UCSD-AML1 (cell line): ENCODE measurements around the gene MX1.

Experiments
- DNase-seq: peaks from one replicate; lab custom pipeline; 2025; ENCODE audit not compliant: unreplicated experiment; lab: John Stamatoyannopoulos, UW

MX1 gene, protein sequence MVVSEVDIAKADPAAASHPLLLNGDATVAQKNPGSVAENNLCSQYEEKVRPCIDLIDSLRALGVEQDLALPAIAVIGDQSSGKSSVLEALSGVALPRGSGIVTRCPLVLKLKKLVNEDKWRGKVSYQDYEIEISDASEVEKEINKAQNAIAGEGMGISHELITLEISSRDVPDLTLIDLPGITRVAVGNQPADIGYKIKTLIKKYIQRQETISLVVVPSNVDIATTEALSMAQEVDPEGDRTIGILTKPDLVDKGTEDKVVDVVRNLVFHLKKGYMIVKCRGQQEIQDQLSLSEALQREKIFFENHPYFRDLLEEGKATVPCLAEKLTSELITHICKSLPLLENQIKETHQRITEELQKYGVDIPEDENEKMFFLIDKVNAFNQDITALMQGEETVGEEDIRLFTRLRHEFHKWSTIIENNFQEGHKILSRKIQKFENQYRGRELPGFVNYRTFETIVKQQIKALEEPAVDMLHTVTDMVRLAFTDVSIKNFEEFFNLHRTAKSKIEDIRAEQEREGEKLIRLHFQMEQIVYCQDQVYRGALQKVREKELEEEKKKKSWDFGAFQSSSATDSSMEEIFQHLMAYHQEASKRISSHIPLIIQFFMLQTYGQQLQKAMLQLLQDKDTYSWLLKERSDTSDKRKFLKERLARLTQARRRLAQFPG

DNA sequence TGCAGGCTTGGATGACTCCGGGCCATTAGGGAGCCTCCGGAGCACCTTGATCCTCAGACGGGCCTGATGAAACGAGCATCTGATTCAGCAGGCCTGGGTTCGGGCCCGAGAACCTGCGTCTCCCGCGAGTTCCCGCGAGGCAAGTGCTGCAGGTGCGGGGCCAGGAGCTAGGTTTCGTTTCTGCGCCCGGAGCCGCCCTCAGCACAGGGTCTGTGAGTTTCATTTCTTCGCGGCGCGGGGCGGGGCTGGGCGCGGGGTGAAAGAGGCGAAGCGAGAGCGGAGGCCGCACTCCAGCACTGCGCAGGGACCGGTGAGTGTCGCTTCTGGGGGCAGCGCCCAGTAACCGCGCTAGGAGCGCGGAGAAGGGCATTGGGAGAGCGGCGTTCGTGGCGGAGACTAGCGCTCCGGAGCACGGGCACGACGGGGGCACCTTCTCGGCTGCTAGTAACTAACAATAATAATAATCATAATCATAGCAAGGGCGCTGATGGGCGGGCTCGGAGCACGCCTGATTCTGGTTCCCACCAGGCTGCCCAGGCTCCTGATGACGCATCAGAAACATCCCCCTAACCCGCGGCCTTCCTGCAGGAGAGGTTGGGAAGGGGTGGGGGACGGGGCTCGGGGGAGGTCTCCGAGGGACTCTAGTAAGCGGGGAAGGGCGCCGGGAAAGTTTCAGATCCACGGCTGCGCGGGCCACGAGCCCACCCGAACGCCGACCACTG is at the start of gene MX1:
TSS of gene MX1 (plus strand) at position 286 of the 722 bp plus-strand sequence. CDS start 5,832 bp downstream, outside the sequence.
- peak; percentile 88 for DNase-seq

DNA sequence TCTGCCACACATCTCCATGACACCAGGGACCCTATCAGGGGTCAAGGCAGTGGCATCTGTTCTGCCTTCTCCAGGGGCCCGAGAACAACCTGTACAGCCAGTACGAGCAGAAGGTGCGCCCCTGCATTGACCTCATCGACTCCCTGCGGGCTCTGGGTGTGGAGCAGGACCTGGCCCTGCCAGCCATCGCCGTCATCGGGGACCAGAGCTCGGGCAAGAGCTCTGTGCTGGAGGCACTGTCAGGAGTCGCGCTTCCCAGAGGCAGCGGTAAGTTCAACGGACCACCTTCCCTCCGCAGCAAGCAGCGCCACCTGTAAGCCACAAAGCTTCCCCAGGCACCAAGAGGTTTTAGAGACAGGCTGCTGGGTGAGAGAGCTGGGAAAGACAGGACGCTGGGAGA is 48.3 kb upstream of the MX1 start:
- DNase-seq, result no peak

DNA sequence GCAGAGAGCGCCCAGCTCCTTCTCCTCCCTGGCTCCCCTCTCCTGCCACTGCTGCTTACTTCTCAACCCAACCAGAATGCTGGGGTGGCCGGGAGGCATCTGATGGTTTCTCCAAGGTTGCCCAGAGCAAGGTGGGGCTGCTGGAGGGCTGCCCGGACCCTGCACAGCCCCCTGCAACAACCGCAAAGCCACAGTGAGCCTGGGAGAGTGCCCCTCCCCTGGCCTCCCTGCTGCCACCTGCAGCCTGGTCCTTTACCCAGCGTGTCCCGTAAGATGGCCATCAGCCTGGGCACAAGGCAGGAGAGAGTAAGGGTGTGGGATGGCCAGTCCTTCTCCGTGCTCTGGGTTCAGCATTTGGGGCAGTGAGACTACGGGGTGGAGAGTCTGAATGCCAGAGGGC is 47.2 kb upstream of the MX1 start:
- DNase-seq, result no peak

DNA sequence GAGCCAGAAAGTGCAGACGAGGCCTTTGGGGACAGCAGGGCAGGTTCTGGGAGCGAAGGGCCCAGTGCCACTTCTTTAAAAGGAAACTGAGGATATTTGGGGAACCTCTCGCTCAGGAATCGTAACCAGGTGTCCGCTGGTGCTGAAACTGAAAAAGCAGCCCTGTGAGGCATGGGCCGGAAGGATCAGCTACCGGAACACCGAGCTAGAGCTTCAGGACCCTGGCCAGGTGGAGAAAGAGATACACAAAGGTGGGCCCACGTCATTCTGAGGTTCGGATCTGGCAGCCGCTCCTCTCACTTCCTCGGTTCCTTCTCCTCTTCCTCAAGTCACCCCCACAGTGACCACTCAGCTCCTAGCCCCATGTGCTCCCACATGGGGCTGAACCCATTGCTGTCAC is 46.1 kb upstream of the MX1 start:
- no peak for DNase-seq

DNA sequence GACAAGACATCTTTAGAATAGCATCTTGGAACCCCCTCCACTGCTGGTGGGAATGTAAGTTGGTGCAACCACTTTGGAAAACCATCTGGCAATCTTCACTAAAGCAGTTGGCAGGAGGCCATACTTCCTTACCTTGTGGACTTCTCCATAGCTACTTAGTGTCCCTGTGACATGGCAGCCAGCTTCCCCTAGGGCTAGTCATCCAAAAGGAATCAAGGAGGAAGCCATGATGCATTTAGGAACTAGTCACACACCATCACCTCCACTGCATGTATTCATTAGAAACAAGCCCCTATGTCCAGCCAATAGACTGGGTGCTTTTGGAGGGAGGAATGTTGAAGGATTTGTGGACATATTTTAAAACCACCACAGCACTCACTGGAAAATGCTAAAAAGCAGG is 44.3 kb upstream of the MX1 start:
- no peak for DNase-seq

DNA sequence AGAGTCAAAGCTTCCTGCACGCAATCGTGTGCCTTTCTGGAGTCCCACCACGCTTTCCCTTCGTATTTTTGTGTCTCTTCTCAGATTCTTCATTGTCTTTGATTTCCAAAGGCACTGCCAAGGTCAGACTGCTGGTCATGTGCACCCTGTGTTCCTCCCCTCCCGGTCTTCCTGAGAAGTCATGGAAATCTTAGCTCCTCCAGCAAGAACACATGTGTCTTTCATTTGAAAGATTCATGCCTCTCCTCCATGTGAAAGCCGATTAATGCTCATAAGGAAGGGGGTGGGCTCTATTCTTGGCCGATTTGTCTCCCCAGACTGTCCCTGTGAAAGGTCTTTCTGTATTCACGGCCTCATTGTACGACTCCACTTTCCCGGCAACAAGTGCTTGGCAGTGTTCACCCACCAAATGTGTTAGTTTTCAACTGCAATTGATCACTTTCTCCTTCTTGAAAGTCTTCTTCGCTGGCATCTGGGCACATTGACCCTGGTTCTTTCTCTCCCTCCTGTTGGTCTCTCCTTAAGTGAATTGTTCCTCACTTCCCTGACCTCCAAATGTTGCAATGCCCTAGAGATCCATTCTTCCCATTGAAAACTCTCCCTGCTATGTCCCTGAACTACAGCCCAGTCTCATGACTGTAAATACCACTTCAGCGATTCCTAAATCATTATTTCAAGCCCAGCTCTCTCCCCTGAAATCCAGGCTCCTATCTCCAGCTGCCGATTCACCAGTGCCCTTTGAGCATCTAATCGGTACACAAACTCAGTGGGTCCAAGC is 38.8 kb upstream of the MX1 start:
- DNase-seq, result no peak

DNA sequence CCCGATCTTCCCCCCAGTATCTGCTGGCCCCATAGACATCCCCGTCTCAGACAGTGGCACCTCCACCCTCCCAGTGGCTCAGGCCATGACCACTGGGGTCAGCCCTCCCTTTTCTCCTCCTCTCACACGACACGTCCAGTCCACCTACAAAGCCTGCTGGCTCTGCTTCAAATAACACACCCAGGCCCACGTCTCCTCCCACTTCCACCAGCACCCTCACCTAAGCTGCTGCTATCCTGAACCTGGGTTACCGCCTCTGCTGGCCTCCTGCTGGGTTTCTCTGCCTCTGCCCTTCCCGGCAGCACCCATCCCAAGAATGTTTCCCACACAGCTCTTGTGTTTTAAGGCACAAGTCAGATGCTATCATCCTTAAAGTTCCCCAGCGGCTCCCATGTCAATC is 38.2 kb upstream of the MX1 start:
- no peak for DNase-seq

DNA sequence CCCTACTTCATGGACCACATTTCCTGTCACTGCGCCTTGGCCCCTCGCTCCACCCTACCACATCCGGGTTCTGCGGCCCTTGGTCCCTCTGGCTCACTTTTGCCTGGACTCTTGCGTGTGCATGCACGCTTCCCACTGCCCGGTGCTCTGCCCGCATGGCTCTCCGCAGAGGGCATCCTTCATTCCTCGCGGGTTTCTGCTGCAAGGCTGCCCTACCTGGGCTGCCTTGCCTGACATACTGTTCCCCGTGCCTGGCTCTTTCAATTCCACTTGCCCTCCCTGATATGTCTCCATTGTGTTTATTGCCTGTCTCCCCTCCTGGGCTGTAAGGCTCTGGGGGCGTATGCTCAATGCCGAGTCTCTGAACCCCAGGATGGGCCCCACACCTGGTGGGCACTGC is 37.8 kb upstream of the MX1 start:
- no peak for DNase-seq

DNA sequence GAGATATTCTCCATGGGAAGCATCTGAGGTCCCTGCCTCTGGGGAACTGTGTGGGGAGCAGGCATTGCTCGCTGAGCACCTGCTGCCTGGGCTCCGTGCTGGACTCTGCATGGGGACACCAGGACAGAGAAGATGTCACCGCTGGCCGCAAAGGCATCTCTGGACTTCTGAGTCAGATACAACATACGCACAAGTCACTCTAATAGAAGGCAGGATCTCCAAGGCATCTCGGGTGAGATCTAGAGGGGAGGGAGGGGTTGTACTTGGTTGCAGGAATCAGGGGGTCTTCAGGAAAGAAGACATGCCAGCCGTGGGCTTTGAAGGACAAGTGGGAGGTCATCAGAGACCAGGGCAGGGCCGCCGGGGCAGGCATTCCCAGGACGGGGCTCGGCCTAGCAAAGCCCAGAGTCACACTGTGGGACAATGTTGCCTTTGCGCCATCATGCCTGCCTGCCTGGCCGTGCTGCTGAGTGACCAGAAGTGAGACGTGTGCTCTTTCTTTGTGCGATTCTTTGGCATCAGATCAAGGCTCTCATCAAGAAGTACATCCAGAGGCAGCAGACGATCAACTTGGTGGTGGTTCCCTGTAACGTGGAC is 35.9 kb upstream of the MX1 start:
- DNase-seq, result no peak

DNA sequence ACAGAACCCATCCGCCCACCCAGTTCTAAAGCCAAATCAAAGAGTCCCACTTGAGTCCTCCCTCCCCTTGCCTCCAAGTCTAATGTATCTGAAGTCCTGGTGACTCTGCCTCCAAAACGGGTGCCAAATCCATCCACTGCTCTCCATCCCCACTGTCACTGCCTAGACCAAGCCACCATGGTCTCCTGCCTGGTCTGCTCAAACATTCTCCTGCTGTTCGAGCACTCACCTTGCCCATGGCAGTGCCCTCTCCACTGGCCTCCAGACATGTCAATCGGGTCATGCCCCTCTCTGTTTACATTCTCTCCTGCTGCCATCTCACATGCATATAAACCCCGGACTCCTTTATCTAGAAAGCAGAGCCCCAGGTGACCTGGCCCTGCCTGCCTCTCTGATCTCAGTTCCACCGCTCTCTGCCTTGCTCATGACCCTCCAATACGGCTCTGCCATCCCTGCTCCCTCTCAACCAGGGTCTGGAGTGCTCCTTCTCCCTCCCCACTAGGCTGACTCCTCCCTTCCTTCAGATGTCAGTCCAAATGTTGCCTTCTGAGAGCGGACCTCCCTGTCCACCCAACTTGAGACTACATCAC is 32.1 kb upstream of the MX1 start:
- no peak for DNase-seq

DNA sequence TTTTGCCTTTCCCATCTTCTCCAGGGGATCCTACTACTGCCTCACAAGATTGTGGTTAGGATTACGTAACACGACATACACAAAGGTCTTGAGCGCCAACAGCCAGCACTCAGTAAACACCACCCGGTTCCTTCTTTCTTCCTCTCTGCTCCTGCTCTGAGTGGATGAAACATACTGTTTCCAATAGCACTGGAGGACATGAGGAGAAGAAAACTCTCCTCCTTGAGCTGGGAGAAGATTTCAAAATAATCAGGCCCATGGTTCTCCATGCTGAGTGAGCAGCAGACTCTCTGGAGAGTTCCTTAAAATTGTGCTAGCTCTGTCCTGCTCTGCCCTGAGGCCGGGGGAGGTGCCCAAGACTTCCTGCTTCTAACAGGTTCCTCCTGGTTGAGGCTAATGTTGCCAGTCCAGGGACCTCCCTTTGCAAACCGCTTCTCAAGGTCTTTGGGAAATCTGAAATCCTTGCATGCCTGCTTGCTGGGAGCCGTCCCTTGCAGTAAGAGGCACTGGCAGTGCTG is 29.4 kb upstream of the MX1 start:
- DNase-seq, result peak; percentile 71

DNA sequence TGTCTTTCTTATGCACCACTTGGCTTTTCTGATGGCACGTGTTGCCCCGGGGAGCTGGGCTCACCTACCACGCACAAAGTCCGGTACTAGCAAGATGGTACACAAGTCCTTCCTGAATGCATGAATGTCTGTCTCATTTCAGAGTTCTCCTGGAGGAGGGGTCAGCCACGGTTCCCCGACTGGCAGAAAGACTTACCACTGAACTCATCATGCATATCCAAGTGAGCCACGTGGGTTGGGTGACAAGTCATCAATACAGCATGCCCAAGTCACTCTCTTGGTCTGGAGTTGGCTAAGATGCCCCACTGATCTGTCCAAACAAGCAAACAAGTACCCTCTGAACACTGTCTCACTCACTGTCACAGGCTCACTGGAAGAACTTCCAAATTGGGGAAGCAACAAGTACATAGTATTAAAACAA is 28.6 kb upstream of the MX1 start:
- DNase-seq, result no peak

DNA sequence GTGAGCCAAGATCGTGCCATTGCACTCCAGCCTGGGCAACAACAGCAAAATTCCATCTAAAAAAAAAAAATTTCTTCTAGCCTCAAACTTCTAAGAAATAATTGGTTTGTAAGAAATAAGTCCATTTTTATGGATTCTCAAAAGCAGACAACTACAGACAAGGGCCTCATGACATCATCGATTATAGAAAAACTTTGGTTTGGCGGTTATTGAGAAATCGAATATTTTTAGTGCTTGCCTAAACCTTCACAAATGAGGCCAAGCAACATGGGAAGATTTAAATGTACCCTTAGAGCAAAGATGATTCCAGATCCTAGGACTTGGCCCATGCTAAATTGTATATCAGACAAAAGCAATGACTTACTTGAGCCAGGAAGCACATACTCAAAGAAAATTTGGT is 27.8 kb upstream of the MX1 start:
- no peak for DNase-seq

DNA sequence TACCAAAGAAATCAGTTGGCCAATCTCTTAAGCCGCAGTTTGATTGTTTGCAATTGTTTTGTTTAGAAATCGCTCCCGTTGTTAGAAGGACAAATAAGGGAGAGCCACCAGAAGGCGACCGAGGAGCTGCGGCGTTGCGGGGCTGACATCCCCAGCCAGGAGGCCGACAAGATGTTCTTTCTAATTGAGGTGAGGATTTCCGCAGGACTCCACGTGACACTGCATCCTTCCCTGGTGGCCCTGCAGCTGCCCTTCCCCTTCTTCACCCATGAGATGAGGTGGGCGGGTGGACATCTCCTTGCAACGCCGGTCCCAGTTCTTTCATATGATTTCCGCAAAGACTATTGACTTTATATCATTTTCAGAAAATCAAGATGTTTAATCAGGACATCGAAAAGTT is 27.2 kb upstream of the MX1 start:
- DNase-seq, result no peak

DNA sequence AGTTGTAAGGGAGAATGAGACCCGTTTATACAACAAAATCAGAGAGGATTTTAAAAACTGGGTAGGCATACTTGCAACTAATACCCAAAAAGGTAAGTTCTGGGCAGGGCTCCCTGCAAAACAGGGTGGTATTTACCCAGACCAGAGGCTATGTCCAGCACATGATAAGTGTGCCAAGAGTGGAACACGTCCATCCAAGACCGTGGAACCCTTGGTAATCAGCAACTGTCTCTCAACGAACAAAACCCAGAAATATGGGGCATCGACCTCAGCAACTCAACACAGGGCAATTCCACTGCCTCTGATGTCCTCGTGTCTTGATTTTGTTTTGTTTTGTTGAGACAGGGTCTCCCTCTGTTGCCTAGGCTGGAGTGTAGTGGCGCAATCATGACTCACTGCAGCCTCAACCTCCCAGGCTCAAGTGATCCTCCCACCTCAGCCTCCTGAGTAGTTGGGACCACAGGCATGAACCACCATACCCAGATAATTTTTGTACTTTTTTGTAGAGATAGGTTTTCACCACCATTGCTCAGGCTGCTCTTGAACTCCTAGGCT is 26.7 kb upstream of the MX1 start:
- DNase-seq, result no peak

DNA sequence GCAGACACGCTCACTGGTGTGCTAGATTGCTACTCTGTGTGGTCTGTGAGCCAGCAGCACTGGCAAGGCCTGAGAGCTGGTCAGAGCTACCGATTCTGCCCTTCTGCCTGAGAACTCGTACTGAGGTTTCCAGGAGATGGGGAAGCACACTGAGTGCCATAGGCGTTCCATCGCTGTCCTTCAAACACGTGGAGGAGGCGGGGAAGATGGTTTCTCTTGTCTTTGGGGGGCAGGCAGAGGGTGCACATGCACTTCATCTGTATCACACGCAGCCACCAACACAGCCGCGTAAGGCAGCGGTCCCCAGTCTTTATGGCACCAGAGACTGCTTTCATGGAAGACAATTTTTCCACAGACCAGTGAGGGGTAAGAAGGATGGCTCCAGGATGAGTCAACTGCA is 23.8 kb upstream of the MX1 start:
- no peak for DNase-seq

DNA sequence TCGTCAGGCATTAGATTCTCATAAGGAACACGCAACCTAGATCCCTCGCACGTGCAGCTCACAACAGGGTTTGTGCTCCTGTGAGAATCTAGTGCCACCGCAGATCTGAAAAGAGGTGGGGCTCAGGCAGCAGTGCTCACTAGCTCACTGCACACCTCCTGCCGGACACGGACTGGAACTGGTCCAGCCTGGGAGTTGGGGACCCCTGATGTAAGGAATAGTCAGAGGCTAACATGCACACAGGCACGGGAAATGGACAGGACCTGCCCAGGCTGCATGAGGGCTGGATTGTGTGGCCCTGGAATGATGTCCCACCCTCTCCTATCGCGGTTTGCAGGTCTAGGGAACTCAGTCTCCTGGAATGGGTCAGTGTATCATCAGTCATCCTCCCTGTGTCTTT is 23.2 kb upstream of the MX1 start:
- no peak for DNase-seq

DNA sequence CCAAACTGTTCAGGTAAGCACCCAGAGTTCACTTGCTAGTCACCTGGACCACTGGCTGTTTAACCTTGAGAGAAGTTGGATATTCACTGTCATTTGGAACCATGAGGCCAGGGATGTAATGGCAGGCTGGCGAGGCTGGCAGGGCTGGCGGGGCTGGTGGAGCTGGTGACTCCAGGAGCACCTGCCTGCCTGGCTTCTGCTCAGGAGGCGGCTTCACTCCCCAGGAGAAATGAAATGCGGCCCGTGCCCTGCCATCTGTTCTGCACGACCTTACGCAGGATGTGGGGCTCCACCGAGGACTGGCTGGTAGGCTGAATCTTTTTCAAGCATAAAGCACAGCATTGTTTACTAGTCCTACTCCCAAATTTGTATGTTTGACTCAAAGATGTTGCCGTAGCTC is 22.7 kb upstream of the MX1 start:
- no peak for DNase-seq

DNA sequence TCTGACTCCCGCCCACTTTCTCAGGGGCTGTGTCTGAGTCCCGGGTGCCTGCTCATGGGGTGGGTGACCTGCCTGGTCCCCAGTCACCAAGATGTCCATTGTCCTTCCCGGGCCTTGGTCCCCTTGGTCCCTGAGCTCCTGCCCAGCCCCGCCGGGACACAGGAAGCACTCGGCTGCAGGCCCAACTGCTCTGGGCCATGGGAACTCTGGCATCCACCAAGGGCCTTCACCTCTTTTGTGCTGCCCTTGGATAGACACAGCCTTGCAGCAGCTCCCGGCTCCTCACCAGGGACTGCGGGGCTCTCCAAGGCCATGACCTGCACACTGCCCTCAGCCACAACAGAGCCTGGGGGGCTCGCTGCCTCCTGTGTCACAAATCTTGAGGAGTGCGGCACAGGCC is 22.1 kb upstream of the MX1 start:
- DNase-seq, result no peak

DNA sequence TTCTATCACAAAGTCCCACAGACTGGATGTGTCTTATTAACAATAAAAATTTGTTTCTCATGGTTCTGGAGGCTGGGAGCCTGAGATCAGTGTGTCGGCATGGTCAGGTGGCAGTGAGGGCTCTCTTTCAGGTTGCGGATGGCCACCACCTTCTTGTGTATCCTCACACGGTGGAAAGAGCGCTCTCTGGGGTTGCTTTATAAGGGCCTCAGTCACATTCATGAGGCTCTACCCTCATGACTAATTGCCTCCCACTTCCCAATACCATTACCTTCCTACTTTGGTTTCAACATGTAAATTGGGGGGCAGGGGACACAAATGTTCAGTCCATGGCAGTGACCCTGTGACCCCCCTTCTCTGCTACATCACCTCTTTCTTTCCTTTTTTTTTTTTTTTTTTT is 20.7 kb upstream of the MX1 start:
- DNase-seq, result no peak
